GM19239 (cell line): Measurements from ENCODE around the gene TMA16.
"Not testable (repeated sequence)": the region's sequence is repeated elsewhere in the genome, so short reads cannot be mapped to it uniquely, and the experiment has no call there.

Experiments used
- DNase-seq: peaks from one replicate; pipeline ENCODE4 v3.0.0; 2011; ENCODE audit warnings: low spot score; ENCODE audit not compliant: insufficient read length
- FAIRE-seq: peaks from 2 replicates; lab custom pipeline; 2011; peaks lifted over from hg19 to GRCh38; lab: Jason Lieb, UNC

TMA16 gene

DNA sequence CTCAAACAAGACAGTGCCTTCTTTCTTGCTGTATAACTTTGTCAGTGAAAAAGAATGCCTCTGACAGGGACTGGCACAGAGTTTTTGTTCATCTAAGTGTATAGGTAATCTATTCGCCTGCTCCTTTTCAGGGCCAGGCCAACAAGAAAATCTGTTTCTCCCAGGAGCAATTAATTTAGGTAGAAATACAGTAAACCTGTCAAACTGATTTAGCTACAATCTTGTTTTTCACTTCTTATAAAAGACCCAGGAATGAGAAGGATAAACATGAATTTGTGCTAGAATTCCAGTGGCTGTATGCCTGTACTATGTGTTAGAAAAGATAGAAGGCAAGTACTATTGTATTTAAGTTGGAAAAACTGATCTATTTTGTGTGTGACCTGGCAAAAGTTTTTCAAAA is 6.1 kb downstream of the TMA16 start:
- DNase-seq (no peak), FAIRE-seq (no peak)

- DNase-seq (no peak), FAIRE-seq (no peak)
These were observed 10.9 kb downstream of the TMA16 start for GRCh38 chr4:163505374-163505773.

GRCh38 chr4:163515198-163515597 is 20.7 kb downstream of the TMA16 start:
- FAIRE-seq, result no peak
- no peak for DNase-seq

DNA sequence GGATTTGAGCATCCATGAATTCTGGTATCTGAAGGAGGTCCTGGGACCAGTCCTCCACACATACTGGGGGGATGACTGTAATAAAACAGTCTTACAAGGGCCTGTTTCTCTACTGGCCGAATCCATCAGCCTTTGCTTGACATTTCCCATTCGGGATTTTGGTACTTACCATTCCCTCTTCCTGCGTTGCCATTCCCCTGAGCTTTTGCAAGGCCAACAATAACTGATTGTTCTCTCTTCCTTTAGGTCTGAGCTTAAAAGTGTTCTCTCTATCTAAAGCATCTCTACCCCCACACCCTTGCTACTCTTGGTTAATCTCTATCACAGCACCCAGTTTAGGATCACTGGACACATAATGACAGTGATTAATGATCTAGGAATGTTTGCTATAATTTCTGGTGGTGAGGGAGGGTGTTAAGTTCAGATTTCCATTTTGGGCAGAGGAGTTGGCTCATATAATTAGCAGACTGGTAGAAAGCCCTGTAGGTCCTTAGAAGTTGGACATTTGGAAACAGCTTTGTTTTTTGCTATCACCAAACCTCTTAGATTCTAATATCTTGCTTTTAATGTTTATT is 29.4 kb downstream of the TMA16 start:
- no peak for DNase-seq
- FAIRE-seq, result no peak

DNA sequence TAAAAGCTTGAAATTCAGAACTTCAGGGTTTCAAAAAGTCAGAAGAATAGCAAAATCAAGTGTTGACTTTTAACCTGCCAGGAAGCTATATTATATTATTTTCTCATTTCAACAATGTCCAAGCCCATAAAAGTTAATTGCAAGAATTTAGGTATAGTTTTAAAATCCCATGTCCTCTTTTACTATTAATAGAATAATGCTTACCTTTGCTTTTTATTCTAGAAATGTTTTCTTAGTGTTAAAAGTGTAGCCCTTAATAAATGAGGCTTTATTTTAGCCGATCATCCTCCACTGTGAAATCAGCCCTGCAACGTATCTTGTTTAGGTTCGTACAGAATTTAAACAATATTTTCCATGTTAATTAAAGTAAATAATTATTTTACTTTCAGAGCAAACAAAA is 31.5 kb downstream of the TMA16 start:
- FAIRE-seq, result no peak

GRCh38 chr4:163527172-163527571 is 32.7 kb downstream of the TMA16 start:
- no peak for DNase-seq
- FAIRE-seq, result peak; percentile 51

More for the DNA sequence above, 31.5 kb downstream of the TMA16 start:
- DNase-seq, result no peak

DNA sequence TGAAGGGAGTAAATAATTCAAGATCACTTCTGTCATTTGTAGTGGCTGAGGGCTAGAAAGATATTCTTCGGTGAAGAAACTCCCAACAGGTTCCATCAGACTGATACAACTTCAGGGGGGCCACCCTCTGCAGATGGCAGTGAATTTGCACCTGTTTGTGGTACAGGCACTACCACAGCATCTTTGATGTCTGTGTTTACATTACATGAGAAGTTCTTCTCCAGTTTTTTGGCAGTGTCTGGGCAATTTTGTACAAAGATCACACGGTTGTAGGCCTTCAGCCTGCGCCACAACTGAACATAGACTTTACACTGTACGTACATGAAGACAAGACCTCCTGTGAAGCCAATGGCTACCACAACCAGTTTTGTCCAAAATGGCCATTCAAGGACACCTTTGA is 34.2 kb downstream of the TMA16 start:
- FAIRE-seq (no peak), DNase-seq (no peak)

GRCh38 chr4:163534056-163534455 is 39.6 kb downstream of the TMA16 start:
- DNase-seq (no peak), FAIRE-seq (no peak)

DNA sequence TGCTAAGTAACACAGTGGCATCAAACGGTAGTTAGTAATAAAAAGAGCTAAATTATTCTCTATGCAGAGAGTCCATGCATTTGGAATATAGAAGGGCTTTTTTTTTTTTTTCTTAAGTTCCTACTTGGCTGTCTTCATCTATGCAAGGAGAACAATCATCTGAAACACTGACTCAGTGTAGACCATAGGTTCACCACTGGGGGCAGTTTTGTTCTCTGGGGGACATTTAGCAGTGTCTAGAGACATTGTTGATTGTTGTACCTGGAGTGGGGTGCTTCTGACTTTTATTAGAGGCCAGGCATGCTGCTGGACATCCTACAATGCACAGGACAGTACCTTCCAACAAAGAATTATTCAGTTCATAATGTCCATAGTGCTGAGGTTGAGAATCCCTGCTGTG is 41.2 kb downstream of the TMA16 start:
- FAIRE-seq (no peak), DNase-seq (no peak)

- DNase-seq (no peak), FAIRE-seq (no peak)
These were observed 41.6 kb downstream of the TMA16 start for GRCh38 chr4:163536091-163536490.

DNA sequence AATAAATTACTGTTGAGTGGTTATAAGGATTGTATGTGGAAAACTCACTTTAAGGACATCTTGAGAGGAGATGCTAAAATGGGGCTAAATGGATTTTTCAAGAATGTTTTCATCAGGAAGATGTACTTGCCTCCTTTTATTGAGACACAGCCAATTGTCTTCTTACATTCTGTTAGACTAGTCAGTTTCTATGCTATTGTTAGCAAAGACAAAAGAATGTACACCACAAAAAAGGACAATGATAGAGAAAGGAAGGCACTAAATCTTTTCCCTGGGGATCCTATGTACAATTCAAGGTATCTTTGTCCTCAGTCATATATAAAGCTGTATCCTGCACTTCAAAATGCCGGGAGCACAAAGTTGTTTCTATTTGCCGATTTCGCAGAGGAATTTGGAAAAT is 42.6 kb downstream of the TMA16 start:
- DNase-seq, result no peak
- no peak for FAIRE-seq

- DNase-seq, FAIRE-seq: not testable (repeated sequence)
These were observed 44.3 kb downstream of the TMA16 start for GRCh38 chr4:163538820-163539219.

DNA sequence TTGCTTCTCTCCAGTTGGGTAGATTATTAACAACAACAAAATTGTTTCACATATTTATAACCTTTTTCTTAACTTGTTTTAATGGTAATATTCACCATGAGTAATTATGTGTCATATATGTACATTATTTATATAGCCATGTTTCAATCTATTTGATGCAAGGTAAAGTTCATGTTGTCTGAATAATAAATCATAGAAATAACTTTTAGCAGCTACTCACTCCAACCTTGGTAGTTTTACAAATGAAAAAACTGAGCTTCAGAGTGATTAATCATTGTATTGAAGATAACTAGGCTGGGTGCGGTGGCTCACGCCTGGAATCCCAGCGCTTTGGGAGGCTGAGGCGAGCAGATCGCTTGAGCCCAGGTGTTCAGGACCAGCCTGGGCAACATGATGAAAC is 46.0 kb downstream of the TMA16 start:
- no peak for DNase-seq
- FAIRE-seq, result no peak

GRCh38 chr4:163540977-163541376 is 46.5 kb downstream of the TMA16 start:
- no peak for FAIRE-seq

DNA sequence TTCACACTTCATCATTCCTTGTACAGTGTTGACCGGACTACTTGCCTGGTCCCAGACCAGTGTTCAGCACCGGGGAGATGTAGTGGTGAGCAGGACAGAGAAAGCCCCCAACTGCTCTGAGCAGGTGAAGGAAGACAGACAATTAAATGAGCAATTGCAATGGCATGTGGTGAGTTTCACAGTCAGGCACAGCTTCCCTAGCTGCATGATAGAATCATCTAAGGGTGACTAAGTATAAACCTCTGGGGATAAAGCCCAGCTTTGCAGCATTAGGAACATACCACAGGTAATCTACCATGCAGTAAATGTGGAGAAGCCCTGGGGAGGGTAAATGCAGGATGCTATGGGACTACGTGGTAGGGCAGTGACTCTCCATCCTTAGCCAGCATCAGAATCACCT is 47.8 kb downstream of the TMA16 start:
- FAIRE-seq (no peak), DNase-seq (no peak)

More at GRCh38 chr4:163540977-163541376, 46.5 kb downstream of the TMA16 start:
- DNase-seq, result no peak

DNA sequence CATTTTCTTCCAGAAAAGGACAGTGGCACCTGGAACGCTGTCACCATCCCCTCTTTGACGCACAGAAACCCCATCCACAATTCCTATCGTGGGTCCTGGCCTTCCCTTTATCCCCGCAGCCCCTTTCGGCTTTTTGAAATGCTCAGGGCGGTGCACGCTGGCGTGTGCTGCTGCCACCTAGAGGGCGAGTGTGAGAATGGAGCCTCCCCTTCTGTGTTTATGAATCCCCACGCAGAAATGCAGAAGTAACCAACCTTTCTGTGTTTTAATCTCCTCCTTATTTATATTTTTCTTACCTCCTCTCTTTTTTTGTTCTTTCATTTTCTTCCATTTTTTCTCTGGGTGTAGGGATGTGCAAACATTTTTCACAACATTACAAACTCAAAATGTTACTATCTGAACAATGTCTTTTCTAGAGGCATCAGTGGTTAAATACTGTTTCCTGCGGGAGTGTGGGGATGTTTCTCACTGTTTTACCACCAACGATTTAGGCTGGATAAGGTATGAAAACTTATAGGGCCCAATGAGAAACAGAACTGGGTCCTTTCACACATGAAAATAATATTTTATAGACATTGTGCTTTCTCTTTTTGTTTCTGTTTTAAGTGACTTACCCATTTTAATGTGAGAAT is 50.0 kb downstream of the TMA16 start:
- peak; percentile 88 for FAIRE-seq

DNA sequence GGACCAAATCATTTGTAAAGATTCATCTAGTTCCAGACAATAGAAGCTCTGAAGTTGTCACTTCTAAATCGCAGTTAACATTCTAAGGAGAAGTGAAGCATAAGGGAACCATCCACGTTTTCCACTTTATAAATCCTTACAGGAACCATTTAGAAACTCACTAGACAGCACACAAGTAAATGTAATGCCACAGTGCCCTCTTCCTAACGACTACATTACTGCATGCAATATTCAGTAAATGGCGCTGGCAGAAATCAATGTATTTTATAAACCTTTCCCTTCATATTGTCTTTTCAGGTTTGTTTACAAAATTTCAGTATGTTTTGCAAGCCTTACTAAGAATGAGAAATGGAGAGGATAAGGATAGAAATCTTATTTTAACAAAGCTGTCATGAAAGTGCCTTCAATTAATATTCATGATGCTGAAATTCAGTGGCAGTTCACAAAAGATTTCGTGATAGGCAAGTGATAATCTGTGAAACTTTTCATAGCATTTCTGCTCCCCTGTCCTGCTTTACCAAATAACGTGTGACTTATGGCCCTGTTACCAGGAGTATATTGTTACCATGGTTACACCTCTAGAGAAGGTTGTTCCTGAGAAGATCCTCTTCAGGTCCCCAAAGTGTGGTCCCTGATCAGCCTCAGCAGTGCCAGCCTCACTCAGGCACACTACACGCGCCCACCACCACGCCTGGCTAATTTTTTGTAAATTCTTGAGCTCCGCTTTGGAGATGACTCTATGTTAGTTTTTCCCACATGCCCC is 54.2 kb downstream of the TMA16 start:
- peak; percentile 82 for FAIRE-seq
- DNase-seq, result no peak

More for the DNA sequence above, 50.0 kb downstream of the TMA16 start:
- DNase-seq, result peak; percentile 40

DNA sequence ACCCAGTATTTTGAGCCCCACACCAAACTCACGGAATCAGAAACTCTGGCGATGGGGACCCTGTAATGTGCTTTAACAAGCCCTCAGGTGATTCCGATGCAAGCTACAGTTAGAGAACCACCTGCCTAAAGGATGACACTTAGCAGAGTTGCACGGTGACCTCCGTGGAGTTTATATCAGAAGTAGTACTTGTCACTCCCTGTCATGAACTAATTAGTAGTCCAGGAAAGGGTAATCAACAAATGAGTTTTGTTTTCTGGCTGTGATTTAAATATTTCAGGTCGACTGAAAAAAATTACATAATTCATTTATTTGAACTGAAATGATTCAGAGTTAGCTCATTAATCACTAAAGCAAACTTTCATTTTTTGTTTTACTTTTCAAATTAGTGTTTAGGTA is 56.4 kb downstream of the TMA16 start:
- no peak for FAIRE-seq
- no peak for DNase-seq

DNA sequence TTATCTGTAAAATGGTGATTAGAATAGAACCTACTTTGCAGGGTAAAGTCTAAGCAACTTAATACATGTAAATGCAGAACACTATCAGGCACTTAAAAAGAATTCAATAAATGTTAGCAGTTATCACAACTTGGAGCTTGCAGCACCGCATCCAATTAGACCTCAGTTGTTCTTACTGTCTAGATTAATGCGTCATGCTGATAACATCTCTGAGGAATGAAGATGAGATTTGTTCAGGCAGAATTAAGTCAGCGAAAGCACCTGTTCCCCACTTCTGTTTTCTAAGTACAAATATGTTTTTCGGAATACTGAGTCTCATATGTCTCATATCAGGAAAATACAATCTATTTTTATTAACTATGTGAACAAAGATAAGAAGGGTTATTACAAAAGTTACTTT is 58.7 kb downstream of the TMA16 start:
- FAIRE-seq (no peak), DNase-seq (no peak)

DNA sequence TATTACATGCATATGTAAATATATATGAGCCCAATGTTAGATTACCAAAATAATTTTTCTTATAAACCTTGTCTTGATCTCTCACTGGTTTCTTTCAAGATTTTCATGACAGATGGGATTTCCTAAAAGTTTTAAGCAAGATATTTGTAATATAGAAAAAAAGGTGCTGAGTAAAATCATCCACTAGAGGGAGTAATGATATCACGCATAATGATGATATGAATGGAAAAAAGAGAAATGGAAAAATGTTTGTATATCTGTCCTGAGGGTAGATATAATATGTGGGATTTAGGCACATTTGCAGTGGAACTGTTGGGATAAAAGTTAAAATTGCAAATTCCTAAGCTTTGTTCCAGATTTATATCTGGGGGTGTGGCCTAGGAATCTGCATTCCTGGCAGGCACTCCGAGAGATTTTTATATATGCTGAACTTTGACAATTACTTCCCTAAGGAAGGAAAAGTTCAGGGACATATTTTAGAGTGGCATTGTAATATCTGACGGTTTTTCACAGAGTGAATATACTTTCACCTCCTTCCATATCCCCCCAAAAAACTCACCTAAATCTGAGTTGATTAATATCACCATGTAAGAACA is 60.5 kb downstream of the TMA16 start:
- FAIRE-seq, result no peak
- DNase-seq, result no peak

DNA sequence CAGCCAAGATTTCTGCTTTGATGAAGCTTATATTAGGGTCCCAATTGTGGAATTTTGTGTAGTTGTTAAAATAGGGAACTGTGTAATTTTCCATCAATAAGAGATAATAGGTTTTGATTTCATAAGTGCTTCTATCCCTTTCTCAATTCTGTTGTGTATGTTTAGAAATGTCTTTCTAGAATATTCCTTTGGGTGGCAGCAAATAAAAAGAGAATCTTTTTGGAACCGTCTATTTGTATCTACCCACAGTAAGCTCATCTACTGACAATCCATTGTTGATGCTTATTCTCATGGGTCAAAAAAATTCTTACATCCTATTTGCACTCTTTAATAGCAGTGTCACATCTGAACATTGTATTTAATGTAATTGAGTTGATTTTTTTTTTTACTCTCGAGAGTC is 61.7 kb downstream of the TMA16 start:
- FAIRE-seq (no peak), DNase-seq (no peak)
